H1 (cell line): ENCODE results near the gene NF1.
"Not testable (repeated sequence)": the region's sequence is repeated elsewhere in the genome, so short reads cannot be mapped to it uniquely, and the experiment has no call there.

Source experiments
- GTF2F1 ChIP-seq: IDR thresholded peaks from 2 replicates; pipeline ENCODE4 v1.6.1; 2012; ENCODE audit warnings: low read depth, low read length, improper control_type of control experiment, borderline replicate concordance
- RFX5 ChIP-seq: IDR thresholded peaks from 2 replicates; pipeline ENCODE4 v1.6.1; 2011; ENCODE audit warnings: low read depth, low read length, improper control_type of control experiment, borderline replicate concordance
- YY1 ChIP-seq: IDR thresholded peaks from 2 replicates; pipeline ENCODE4 v1.6.1; 2011; ENCODE audit warnings: low read depth, mild to moderate bottlenecking, low read length
- TF ChIP-seq, protein P1 (sequence below): IDR thresholded peaks from 2 replicates; pipeline ENCODE4 v1.6.1; 2012; ENCODE audit warnings: inconsistent platforms
- TF ChIP-seq, protein P2 (sequence below), 3 experiments: IDR thresholded peaks; 1 replicate in 2 of 3; 2 replicates in 1 of 3; pipeline versions ENCODE4 v1.5.1 to v1.6.1; 2011; ENCODE audit warnings: low read length in 3 of 3, mild to moderate bottlenecking in 3 of 3, inconsistent platforms in 2 of 3, low read depth in 1 of 3, moderate library complexity in 1 of 3; ENCODE audit not compliant: insufficient read depth in 1 of 3; ENCODE audit errors: control extremely low read depth in 1 of 3

DNA sequence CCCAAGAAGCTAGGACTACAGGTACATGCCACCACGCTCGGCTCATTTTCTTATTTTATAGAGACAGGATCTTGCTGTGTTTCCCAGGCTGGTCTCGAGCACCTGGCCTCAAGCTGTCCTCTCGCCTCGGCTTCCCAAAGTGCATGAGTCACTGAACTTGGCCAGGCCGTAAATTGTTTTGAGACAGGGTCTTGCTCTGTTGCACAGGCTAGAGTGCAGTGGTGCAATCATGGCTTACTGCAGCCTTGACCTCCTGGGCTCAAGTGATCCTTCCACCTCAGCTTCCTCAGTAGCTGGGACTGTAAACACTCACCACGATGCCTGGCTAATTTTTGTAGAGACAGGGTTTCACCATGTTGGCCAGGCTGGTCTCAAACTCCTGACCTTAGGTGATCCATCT, 18.6 kb downstream of the NF1 start:
- not testable (repeated sequence) for TF ChIP-seq GTF2F1, YY1, RFX5
- TF ChIP-seq, protein P1, sequence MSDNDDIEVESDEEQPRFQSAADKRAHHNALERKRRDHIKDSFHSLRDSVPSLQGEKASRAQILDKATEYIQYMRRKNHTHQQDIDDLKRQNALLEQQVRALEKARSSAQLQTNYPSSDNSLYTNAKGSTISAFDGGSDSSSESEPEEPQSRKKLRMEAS: not testable (repeated sequence)
- TF ChIP-seq, protein P2, sequence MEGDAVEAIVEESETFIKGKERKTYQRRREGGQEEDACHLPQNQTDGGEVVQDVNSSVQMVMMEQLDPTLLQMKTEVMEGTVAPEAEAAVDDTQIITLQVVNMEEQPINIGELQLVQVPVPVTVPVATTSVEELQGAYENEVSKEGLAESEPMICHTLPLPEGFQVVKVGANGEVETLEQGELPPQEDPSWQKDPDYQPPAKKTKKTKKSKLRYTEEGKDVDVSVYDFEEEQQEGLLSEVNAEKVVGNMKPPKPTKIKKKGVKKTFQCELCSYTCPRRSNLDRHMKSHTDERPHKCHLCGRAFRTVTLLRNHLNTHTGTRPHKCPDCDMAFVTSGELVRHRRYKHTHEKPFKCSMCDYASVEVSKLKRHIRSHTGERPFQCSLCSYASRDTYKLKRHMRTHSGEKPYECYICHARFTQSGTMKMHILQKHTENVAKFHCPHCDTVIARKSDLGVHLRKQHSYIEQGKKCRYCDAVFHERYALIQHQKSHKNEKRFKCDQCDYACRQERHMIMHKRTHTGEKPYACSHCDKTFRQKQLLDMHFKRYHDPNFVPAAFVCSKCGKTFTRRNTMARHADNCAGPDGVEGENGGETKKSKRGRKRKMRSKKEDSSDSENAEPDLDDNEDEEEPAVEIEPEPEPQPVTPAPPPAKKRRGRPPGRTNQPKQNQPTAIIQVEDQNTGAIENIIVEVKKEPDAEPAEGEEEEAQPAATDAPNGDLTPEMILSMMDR (IDR thresholded peaks at IDR 0.05; ENCODE audit: control extremely low read depth in 1 of 3, insufficient read depth in 1 of 3, low read depth in 1 of 3, low read length in 3 of 3): not testable (repeated sequence)
